Astrocyte (in vitro differentiated cells and primary cell): ENCODE measurements around the gene IQCE. TPM values are rescaled to one million over a fixed set of nuclear protein-coding genes. Genes with fewer than 3 reads are reported as not detected.

ENCODE experiments used
- DNase-seq: peaks from one replicate; pipeline ENCODE4 v3.0.0-alpha.2; 2010; ENCODE audit warnings: low read depth
- FAIRE-seq: peaks from 2 replicates; lab custom pipeline; 2011; peaks lifted over from hg19 to GRCh38; lab: Jason Lieb, UNC
- H2AFZ ChIP-seq: 2 replicates; pipeline ENCODE4 v1.6.0; 2012; ENCODE audit warnings: low read depth, low read length, inconsistent platforms
- H3K27ac ChIP-seq: 2 replicates; pipeline ENCODE4 v1.5.1; 2011; ENCODE audit warnings: low read depth, low read length, inconsistent platforms
- H3K27me3 ChIP-seq: 2 replicates; pipeline ENCODE4 v1.6.0; 2011; ENCODE audit warnings: low read length, inconsistent platforms; ENCODE audit not compliant: insufficient read depth
- H3K36me3 ChIP-seq: 2 replicates; pipeline ENCODE4 v1.5.1; 2011; ENCODE audit warnings: low read length, inconsistent platforms; ENCODE audit not compliant: insufficient read depth
- H3K4me1 ChIP-seq: 2 replicates; pipeline ENCODE4 v1.5.1; 2011; ENCODE audit warnings: low read length, inconsistent platforms; ENCODE audit not compliant: insufficient read depth
- H3K4me2 ChIP-seq: 2 replicates; pipeline ENCODE4 v1.6.0; 2012; ENCODE audit warnings: low read length, inconsistent platforms
- H3K4me3 ChIP-seq: 2 replicates; pipeline ENCODE4 v1.5.1; 2011; ENCODE audit warnings: low read depth, mild to moderate bottlenecking, low read length, inconsistent platforms; ENCODE audit not compliant: insufficient read depth
- H3K79me2 ChIP-seq: 2 replicates; pipeline ENCODE4 v1.6.0; 2012; ENCODE audit warnings: mild to moderate bottlenecking, low read length, inconsistent platforms; ENCODE audit not compliant: insufficient read depth
- H3K9ac ChIP-seq: 2 replicates; pipeline ENCODE4 v1.6.0; 2012; ENCODE audit warnings: mild to moderate bottlenecking, low read length, inconsistent platforms
- H3K9me3 ChIP-seq: 2 replicates; pipeline ENCODE4 v1.5.1; 2012; ENCODE audit warnings: low read depth, mild to moderate bottlenecking, low read length, inconsistent platforms; ENCODE audit not compliant: insufficient read depth
- H4K20me1 ChIP-seq: 2 replicates; pipeline ENCODE4 v1.6.0; 2012; ENCODE audit warnings: low read length, inconsistent platforms; ENCODE audit not compliant: insufficient read depth
- H3K27ac Mint-ChIP-seq: one replicate; pipeline ENCODE4 v1.8.0; 2021; ENCODE audit warnings: mild to moderate bottlenecking, mixed read lengths; ENCODE audit not compliant: unreplicated experiment
- H3K27me3 Mint-ChIP-seq: one replicate; pipeline ENCODE4 v1.8.0; 2021; ENCODE audit warnings: low read depth, mixed read lengths; ENCODE audit not compliant: unreplicated experiment
- H3K36me3 Mint-ChIP-seq: one replicate; pipeline ENCODE4 v1.8.0; 2021; ENCODE audit warnings: low read depth, mixed read lengths; ENCODE audit not compliant: unreplicated experiment
- H3K4me1 Mint-ChIP-seq: one replicate; pipeline ENCODE4 v1.8.0; 2021; ENCODE audit warnings: low read depth, mixed read lengths; ENCODE audit not compliant: unreplicated experiment
- H3K4me3 Mint-ChIP-seq: one replicate; pipeline ENCODE4 v1.8.0; 2021; ENCODE audit warnings: mild to moderate bottlenecking, moderate library complexity, mixed read lengths; ENCODE audit not compliant: unreplicated experiment
- H3K9me3 Mint-ChIP-seq: one replicate; pipeline ENCODE4 v1.8.0; 2021; ENCODE audit warnings: mild to moderate bottlenecking, mixed read lengths; ENCODE audit not compliant: unreplicated experiment
- CTCF ChIP-seq: IDR thresholded peaks from 2 replicates; pipeline ENCODE4 v1.5.1; 2011; ENCODE audit warnings: low read depth, mild to moderate bottlenecking, inconsistent platforms, low read length, moderate library complexity; ENCODE audit not compliant: insufficient read depth
- EZH2 ChIP-seq: IDR thresholded peaks from 2 replicates; pipeline ENCODE4 v1.6.1; 2012; ENCODE audit warnings: mild to moderate bottlenecking, low read length, inconsistent platforms; ENCODE audit not compliant: insufficient read depth
- total RNA-seq: library from RNA; stranded (reverse); gene quantifications from 2 replicates; pipeline ENCODE4 v1.2.1, GENCODE V29; 2021

The IQCE gene
- total RNA-seq, 1 donor from 2014 or later: 13.1 TPM

GRCh38 chr7:2646336-2646679 lies 87.5 kb downstream of the IQCE start:
- Histone ChIP-seq H3K4me1 (peaks cover 35% of the 10 kb centered on the region), H3K4me2 (no peak overlapping the region), H3K4me3 (no peak overlapping the region), H3K9me3 (no peaks in the 10 kb centered on the region), H3K27me3 (no peaks in the 10 kb centered on the region), H3K36me3 (no peaks in the 10 kb centered on the region), H2AFZ (no peak overlapping the region), H4K20me1 (peaks cover 79% of the 10 kb centered on the region), H3K79me2 (peaks cover 61% of the 10 kb centered on the region), H3K9ac (no peak overlapping the region), H3K27ac (no peak overlapping the region)
- TF ChIP-seq CTCF (no peak), EZH2 (no peak)
- Mint-ChIP-seq H3K27ac (no peak overlapping the region), H3K27me3 (no peaks in the 10 kb centered on the region), H3K36me3 (peaks cover 3% of the 10 kb centered on the region), H3K9me3 (no peaks in the 10 kb centered on the region), H3K4me1 (peaks cover 22% of the 10 kb centered on the region), H3K4me3 (no peak overlapping the region)
- DNase-seq (no peak), FAIRE-seq (no peak)

GRCh38 chr7:2646680-2647571 lies 88.1 kb downstream of the IQCE start:
- Mint-ChIP-seq H3K27ac (no peak overlapping the region), H3K9me3 (no peaks in the 10 kb centered on the region), H3K4me1 (peaks cover 20% of the 10 kb centered on the region), H3K4me3 (no peak overlapping the region), H3K27me3 (no peaks in the 10 kb centered on the region), H3K36me3 (peaks cover 3% of the 10 kb centered on the region)
- TF ChIP-seq CTCF (no peak), EZH2 (no peak)
- peaks cover 29% of the 10 kb centered on the region for H3K4me1 ChIP-seq
- H3K4me2 ChIP-seq: no peak overlapping the region
- H3K79me2 ChIP-seq: peaks cover 55% of the 10 kb centered on the region
- H3K36me3 ChIP-seq: peaks cover 5% of the 10 kb centered on the region
- no peaks in the 10 kb centered on the region for H3K9me3 ChIP-seq
- no peak overlapping the region for H2AFZ ChIP-seq
- H3K27ac ChIP-seq: no peak overlapping the region
- no peak overlapping the region for H3K4me3 ChIP-seq
- DNase-seq (no peak), FAIRE-seq (no peak)
- H4K20me1 ChIP-seq: peaks cover 82% of the 10 kb centered on the region
- no peak overlapping the region for H3K9ac ChIP-seq
- H3K27me3 ChIP-seq: no peaks in the 10 kb centered on the region

GRCh38 chr7:2647594-2648172 lies 88.9 kb downstream of the IQCE start:
- Histone ChIP-seq H3K9ac (no peak overlapping the region), H4K20me1 (peaks cover 86% of the 10 kb centered on the region), H3K27ac (no peak overlapping the region), H3K9me3 (no peaks in the 10 kb centered on the region), H3K4me1 (peaks cover 28% of the 10 kb centered on the region), H3K4me3 (no peak overlapping the region), H2AFZ (no peak overlapping the region), H3K27me3 (no peaks in the 10 kb centered on the region), H3K79me2 (peaks cover 48% of the 10 kb centered on the region), H3K36me3 (peaks cover 6% of the 10 kb centered on the region), H3K4me2 (no peak overlapping the region)
- H3K27me3 Mint-ChIP-seq: no peaks in the 10 kb centered on the region
- DNase-seq: no peak
- H3K27ac Mint-ChIP-seq: no peak overlapping the region
- H3K36me3 Mint-ChIP-seq: peaks cover 3% of the 10 kb centered on the region
- no peaks in the 10 kb centered on the region for H3K9me3 Mint-ChIP-seq
- FAIRE-seq: no peak
- no peak overlapping the region for H3K4me3 Mint-ChIP-seq
- peaks cover 20% of the 10 kb centered on the region for H3K4me1 Mint-ChIP-seq
- TF ChIP-seq EZH2 (no peak), CTCF (no peak)
